Tibial nerve (tissue), 3 donors: Measurements from ENCODE around the gene MYCL.

Experiments
- CTCF ChIP-seq, 5 experiments: fragments of 200-600 bp in 3 of 5; fragments of 450-650 bp in 2 of 5; sonication (generic) in 3 of 5; IDR thresholded peaks; one replicate each; pipeline ENCODE4 v1.5.1; 2016 to 2019; ENCODE audit warnings: antibody characterized with exemption in 5 of 5, mild to moderate bottlenecking in 3 of 5, moderate library complexity in 2 of 5
- POLR2A ChIP-seq, 2 donors: fragments of 450-650 bp; IDR thresholded peaks; one replicate each; pipeline ENCODE4 v1.6.1; 2017; ENCODE audit warnings: antibody characterized with exemption in 2 of 2, mild to moderate bottlenecking in 2 of 2, moderate library complexity in 2 of 2

- TF ChIP-seq CTCF (IDR thresholded peaks at IDR 0.05) (no peak), POLR2A (IDR thresholded peaks at IDR 0.05) (no peak)
Observed at GRCh38 chr1:39847940-39848339, 53.8 kb downstream of the MYCL start.
